GM10266 (cell line): ENCODE results near the gene ENTR1.

Experiments used
- DNase-seq: peaks from one replicate; pipeline ENCODE4 v3.0.0; 2012; ENCODE audit errors: extremely low spot score
- TF ChIP-seq, protein P1 (sequence below): IDR thresholded peaks from 2 replicates; pipeline ENCODE4 v1.5.1; 2012; ENCODE audit warnings: mild to moderate bottlenecking, low read depth; ENCODE audit not compliant: control insufficient read depth, insufficient read depth; ENCODE audit errors: missing control alignments

Gene ENTR1

DNA sequence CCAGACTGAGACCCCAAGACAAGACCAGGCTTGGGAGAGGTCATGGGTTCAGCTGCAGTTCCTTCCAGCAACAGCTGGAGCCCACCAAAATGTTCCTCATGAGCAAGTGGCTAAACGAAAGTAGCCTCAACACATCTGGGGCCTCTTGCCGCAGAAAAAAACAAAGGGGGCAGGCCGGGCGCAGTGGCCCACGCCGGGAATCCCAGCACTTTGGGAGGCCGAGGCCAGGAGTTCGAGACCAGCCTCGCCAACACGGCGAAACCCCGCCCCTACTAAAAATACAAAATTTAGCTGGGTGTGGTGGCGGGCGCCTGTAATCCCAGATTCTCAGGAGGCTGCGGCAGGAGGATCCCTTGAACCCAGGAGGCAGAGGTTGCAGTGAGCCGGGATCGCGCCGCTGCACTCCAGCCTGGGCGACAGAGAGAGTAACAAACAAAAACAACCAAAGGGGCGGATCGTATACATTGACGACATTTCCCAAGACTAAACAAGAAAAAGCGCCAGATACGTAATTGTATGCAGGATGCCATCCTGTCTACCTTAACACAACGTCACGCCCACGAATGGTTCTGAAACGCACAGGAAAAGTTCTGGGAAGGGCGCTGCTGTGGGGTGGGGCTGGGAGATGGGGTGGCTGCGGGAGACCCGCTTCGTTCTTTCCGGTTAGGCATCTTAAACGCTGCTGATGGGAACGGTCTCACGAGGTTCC lies 27.6 kb upstream of the ENTR1 start:
- no peak for DNase-seq
- TF ChIP-seq, protein P1, sequence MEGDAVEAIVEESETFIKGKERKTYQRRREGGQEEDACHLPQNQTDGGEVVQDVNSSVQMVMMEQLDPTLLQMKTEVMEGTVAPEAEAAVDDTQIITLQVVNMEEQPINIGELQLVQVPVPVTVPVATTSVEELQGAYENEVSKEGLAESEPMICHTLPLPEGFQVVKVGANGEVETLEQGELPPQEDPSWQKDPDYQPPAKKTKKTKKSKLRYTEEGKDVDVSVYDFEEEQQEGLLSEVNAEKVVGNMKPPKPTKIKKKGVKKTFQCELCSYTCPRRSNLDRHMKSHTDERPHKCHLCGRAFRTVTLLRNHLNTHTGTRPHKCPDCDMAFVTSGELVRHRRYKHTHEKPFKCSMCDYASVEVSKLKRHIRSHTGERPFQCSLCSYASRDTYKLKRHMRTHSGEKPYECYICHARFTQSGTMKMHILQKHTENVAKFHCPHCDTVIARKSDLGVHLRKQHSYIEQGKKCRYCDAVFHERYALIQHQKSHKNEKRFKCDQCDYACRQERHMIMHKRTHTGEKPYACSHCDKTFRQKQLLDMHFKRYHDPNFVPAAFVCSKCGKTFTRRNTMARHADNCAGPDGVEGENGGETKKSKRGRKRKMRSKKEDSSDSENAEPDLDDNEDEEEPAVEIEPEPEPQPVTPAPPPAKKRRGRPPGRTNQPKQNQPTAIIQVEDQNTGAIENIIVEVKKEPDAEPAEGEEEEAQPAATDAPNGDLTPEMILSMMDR = no peak

DNA sequence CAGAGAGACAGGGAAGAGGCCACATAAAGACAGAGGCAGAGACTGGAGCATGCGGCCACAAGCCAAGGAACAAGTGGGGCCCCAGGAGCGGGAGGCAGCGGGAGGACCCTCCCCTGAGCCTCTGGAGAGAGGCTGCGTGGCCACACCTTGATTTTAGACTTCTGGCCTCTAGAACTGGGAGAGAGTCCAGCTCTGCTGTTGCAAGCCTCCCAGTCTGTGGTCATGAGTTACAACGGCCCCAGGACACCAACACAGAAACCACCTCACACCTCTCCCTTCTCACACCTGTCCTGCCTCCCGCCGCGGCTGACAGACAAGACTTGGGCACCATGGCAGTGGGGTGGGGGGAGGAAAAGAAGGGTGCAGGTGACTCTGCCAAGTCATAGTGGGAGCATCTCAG lies 27.0 kb upstream of the ENTR1 start:
- DNase-seq = no peak
- TF ChIP-seq, protein P1 = no peak

DNA sequence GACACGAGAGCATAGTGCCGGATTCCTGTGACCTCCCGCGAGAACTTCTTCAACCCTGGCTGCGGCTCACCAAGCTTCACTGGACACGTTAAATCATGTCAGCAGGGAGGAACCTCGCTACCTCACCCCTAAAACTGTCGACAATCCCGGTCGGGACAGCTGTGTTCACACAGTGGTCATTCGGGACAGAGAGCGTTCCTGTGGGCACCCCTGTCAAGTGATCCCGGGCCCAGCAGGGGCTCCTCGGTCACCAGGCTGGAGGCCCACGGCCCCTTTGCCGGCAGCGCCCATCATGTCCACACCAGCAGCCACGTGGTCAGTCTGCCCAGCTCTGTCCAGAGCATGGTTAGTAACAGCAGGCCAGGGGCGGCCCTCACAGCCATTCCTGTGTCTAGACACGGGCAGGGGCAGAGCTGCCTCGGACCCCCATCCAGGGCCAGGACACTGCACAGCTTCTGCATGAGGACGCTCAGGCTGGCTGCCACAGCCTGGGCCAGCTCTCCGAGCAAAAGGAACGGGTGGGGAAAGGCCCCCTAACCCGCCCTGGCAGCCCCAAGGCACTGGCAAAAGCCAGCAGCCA lies 25.7 kb upstream of the ENTR1 start:
- no peak for DNase-seq
- TF ChIP-seq, protein P1 = no peak

DNA sequence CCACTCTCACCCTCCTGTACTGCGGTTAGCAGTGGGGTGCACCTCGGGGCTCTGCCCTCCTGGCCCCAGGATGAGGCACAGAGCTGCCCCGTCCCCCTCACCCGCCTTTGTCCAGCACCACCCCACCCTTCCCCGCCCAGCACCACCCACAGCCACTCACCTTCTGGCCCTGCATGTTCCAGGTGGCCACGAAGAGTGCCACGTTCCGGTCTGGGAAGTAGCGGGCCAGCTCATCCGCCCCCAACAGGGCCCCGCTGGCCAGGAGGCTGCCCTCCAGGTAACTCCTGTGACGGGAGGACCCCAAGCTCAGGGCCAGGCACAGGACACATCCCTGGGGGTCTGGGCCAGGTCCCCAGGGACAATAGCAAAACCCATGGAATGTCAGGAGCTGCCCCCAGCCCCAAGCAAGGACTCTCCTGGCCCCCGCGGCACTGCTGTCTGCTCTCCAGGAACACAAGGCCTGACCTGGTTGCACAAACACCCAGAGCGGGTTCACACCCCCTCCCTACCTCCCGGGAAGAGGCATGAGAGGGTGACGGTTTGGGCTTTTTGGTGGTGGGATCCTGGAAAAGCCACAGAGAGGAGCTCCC lies 24.3 kb upstream of the ENTR1 start:
- no peak for DNase-seq
- TF ChIP-seq, protein P1 = no peak

DNA sequence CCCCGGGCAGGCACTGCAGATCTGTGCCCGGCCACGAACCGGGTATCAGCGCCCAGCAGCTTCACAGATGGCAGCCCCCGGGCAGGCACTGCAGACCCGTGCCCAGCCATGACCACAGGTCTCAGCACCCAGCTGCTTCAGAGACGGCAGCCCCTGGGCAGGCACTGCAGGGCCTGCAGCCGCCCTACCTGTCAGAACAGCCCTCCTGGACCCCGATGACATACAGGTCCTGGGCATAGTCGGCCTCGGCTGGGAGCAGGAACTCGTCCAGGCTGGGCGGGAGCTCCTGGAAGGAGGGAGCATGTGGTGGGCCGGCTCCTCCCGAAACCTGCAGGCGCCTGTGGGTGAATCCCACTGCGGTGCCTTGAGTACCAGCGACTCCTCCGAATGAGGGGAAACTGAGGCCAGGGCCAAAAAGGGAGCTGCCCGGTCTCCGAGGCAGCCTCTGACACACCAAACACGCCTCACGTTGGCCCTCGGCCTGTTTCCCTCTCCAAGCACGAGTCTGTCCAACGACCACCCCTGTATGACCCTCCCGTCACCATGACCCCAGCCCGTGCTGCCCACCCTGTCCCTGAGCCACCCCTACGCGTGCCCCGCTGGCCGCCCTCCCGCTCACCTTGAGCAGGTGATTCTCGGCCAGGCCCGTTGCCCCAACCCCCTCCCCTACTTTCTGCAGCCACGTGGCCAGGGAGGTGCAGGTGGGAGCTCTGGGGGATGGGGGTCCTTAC lies 23.6 kb upstream of the ENTR1 start:
- TF ChIP-seq, protein P1 = no peak
- no peak for DNase-seq

DNA sequence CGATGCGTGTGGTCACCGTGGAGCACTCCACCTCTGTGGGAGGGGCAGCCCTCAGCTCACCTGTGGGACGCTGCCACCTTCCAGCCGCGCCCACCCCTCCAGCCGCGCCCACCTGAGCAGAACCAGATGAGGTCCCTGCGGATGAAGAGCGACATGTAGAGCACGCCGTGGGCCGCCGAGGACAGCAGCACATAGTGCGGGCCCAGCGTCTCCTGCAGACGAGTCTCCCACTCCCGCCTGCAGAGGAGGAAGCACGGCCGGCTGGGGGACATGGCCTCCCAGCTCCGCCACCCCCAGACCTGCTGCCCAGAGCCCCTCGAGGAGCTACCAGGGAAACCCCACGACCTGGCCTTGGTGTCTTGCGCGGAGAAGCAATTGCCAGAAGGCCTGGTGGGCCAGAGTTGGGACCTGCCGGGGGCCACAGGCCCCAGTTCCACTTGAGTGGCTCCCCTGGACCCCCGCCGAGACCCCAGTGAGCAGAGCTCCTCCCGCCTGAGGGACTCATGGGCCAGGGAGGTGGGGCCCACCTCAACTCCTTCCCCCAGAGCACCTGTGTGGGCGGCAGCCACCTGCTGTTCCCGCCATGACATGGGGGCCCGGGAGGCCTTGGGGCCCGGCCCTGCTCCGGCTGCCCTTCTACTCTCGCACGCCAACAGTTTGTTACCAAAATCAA lies 22.8 kb upstream of the ENTR1 start:
- TF ChIP-seq, protein P1 = no peak
- no peak for DNase-seq
